GM23248 (cell line): ENCODE results near the gene PTCH2. TPM values are rescaled to one million over a fixed set of nuclear protein-coding genes. Genes with fewer than 3 reads are reported as not detected.
"Not testable (repeated sequence)": the region's sequence is repeated elsewhere in the genome, so short reads cannot be mapped to it uniquely, and the experiment has no call there.

Experiments
- DNase-seq: peaks from one replicate; pipeline ENCODE4 v3.0.0-alpha.2; 2015
- H2AFZ ChIP-seq: fragments of 200-600 bp; sonication (generic); 2 replicates; pipeline ENCODE4 v1.6.1; 2016; ENCODE audit warnings: antibody characterized with exemption
- H3F3A ChIP-seq: fragments of 200-600 bp; sonication (generic); 2 replicates; pipeline ENCODE4 v1.6.1; 2016; ENCODE audit warnings: mild to moderate bottlenecking, antibody characterized with exemption, mixed run types; ENCODE audit not compliant: insufficient read depth
- H3K27ac ChIP-seq: fragments of 200-600 bp; sonication (generic); 2 replicates; pipeline ENCODE4 v1.5.1; 2016; ENCODE audit warnings: mild to moderate bottlenecking
- H3K27me3 ChIP-seq: fragments of 200-600 bp; sonication (generic); replicated peaks from 2 replicates; pipeline ENCODE4 v1.6.1; 2016; ENCODE audit warnings: mild to moderate bottlenecking; ENCODE audit not compliant: insufficient read depth
- H3K36me3 ChIP-seq: fragments of 200-600 bp; sonication (generic); 2 replicates; pipeline ENCODE4 v1.6.1; 2016; ENCODE audit warnings: low read depth, mild to moderate bottlenecking
- H3K4me1 ChIP-seq: fragments of 200-600 bp; sonication (generic); 2 replicates; pipeline ENCODE4 v1.6.1; 2016; ENCODE audit warnings: mild to moderate bottlenecking; ENCODE audit not compliant: insufficient read depth
- H3K4me2 ChIP-seq: fragments of 200-600 bp; sonication (generic); one replicate; pipeline ENCODE4 v1.6.1; 2016; ENCODE audit warnings: mild to moderate bottlenecking; ENCODE audit not compliant: unreplicated experiment
- H3K4me3 ChIP-seq: fragments of 200-600 bp; sonication (generic); 2 replicates; pipeline ENCODE4 v1.5.1; 2016; ENCODE audit warnings: mild to moderate bottlenecking
- H3K79me2 ChIP-seq: fragments of 200-600 bp; sonication (generic); 2 replicates; pipeline ENCODE4 v1.6.1; 2016; ENCODE audit warnings: mild to moderate bottlenecking; ENCODE audit not compliant: insufficient read depth
- H3K9ac ChIP-seq: fragments of 200-600 bp; sonication (generic); 2 replicates; pipeline ENCODE4 v1.6.1; 2016; ENCODE audit warnings: mild to moderate bottlenecking
- H3K9me2 ChIP-seq: fragments of 200-600 bp; sonication (generic); 2 replicates; pipeline ENCODE4 v1.6.1; 2016; ENCODE audit warnings: mixed run types, mild to moderate bottlenecking, moderate library complexity; ENCODE audit not compliant: insufficient read depth
- H3K9me3 ChIP-seq: fragments of 200-600 bp; sonication (generic); one replicate; pipeline ENCODE4 v1.6.1; 2017; ENCODE audit warnings: low read depth
- H4K20me1 ChIP-seq: fragments of 200-600 bp; sonication (generic); 2 replicates; pipeline ENCODE4 v1.6.0; 2016; ENCODE audit not compliant: insufficient read depth
- EZH2 ChIP-seq: fragments of 200-600 bp; sonication (generic); IDR thresholded peaks from 2 replicates; pipeline ENCODE4 v1.6.1; 2018; ENCODE audit warnings: antibody characterized with exemption, mild to moderate bottlenecking; ENCODE audit not compliant: insufficient read depth, poor library complexity, severe bottlenecking
- EZH2phosphoT487 ChIP-seq: fragments of 200-600 bp; sonication (generic); IDR thresholded peaks from 2 replicates; pipeline ENCODE4 v1.6.1; 2018; ENCODE audit warnings: antibody characterized with exemption, moderate library complexity, mild to moderate bottlenecking, low read depth; ENCODE audit not compliant: insufficient read depth
- WGBS, 2 experiments: methylation state at CpG; one replicate each; pipeline ENCODE4 v1.1.6; 2015 to 2017; ENCODE audit warnings: low lambda C conversion rate in 2 of 2, low coverage in 1 of 2; ENCODE audit errors: missing lambda C conversion rate in 2 of 2; 5-methylcytosine and 5-hydroxymethylcytosine counted together
- in situ Hi-C: fragments of 300-500 bp; cut with MboI; formaldehyde crosslinking; loops from 2 replicates; pipeline ENCODE4 v1.15.0; 2020
- polyA plus RNA-seq: library from polyadenylated mRNA; unstranded; fragments of >200 nt; fragmentation: Nextera tagmentation; extraction: Ambion mirVana; gene quantifications from 2 replicates; pipeline ENCODE4 v1.2.1, GENCODE V29; 2016
- total RNA-seq: library from RNA; depleted of rRNA; stranded (reverse); fragments of >200 nt; shearing (Covaris generic); gene quantifications from 2 replicates; pipeline ENCODE4 v1.2.3, GENCODE V29; 2014

Gene PTCH2
- total and polyA plus RNA-seq, 2 experiments from 2014 or later, result 0.05 to 0.11 TPM

GRCh38 chr1:44812822-44813543 is 30.1 kb downstream of the PTCH2 start:
- Histone ChIP-seq H3K27me3 (no peaks in the 10 kb centered on the region), H3F3A (peaks cover 70% of the 10 kb centered on the region), H3K9me3 (no peaks in the 10 kb centered on the region), H4K20me1 (no peaks in the 10 kb centered on the region), H3K9me2 (no peaks in the 10 kb centered on the region), H3K4me1 (peaks cover 62% of the 10 kb centered on the region), H3K4me3 (no peak overlapping the region), H3K79me2 (peaks cover 27% of the 10 kb centered on the region), H3K36me3 (peaks cover 6% of the 10 kb centered on the region; the same call in 1 of the 2 replicates), H3K27ac (peak overlapping the region; percentile 57; the same call in 1 of the 2 replicates), H3K4me2 (peak overlapping the region; percentile 38), H3K9ac (no peak overlapping the region), H2AFZ (no peak overlapping the region)
- 83 to 86% methylated on average over 40 to 48 of the region's 48 CpGs for WGBS, 2 experiments
- in situ Hi-C loops, result no loop called here
- no peak for DNase-seq
- TF ChIP-seq EZH2 (no peak), EZH2phosphoT487 (no peak)

GRCh38 chr1:44811234-44811633 is 31.8 kb downstream of the PTCH2 start:
- 43% methylated on average over 8 of the region's 8 CpGs for WGBS, 2 experiments
- TF ChIP-seq EZH2 (no peak), EZH2phosphoT487 (no peak)
- Histone ChIP-seq H3K79me2 (peaks cover 27% of the 10 kb centered on the region), H4K20me1 (no peaks in the 10 kb centered on the region), H3K9me3 (no peaks in the 10 kb centered on the region), H3K27me3 (no peaks in the 10 kb centered on the region), H3K4me1 (peaks cover 73% of the 10 kb centered on the region), H3K4me3 (0 out of 2 replicates have a peak overlapping the region, but pooled peaks have one; percentile 13), H3K9ac (peak overlapping the region; percentile 97), H2AFZ (no peak overlapping the region), H3K4me2 (peak overlapping the region; percentile 92), H3F3A (peaks cover 68% of the 10 kb centered on the region), H3K36me3 (peaks cover 6% of the 10 kb centered on the region; the same call in 1 of the 2 replicates), H3K9me2 (no peaks in the 10 kb centered on the region), H3K27ac (peak overlapping the region; percentile 100)
- in situ Hi-C loops, result no loop called here
- no peak for DNase-seq

GRCh38 chr1:44810762-44811105 is 32.3 kb downstream of the PTCH2 start:
- DNase-seq, H3K9me3 ChIP-seq, H3K27me3 ChIP-seq, H4K20me1 ChIP-seq, in situ Hi-C loops, H2AFZ ChIP-seq, H3K36me3 ChIP-seq, H3K9me2 ChIP-seq: not testable (repeated sequence)
- peaks cover 68% of the 10 kb centered on the region for H3F3A ChIP-seq
- peaks cover 73% of the 10 kb centered on the region for H3K4me1 ChIP-seq
- peak overlapping the region; percentile 97 for H3K9ac ChIP-seq
- peak overlapping the region; percentile 92 for H3K4me2 ChIP-seq
- peak overlapping the region; percentile 100 for H3K27ac ChIP-seq
- H3K4me3 ChIP-seq, result 0 out of 2 replicates have a peak overlapping the region, but pooled peaks have one; percentile 13
- H3K79me2 ChIP-seq, result peaks cover 28% of the 10 kb centered on the region
- 82 to 86% methylated on average over 4 of the region's 4 CpGs for WGBS, 2 experiments

GRCh38 chr1:44810101-44810761 is 32.8 kb downstream of the PTCH2 start:
- in situ Hi-C loops, result no loop called here
- Histone ChIP-seq H3K27me3 (no peaks in the 10 kb centered on the region), H3K4me1 (peaks cover 68% of the 10 kb centered on the region), H3F3A (peaks cover 69% of the 10 kb centered on the region), H3K9me2 (no peaks in the 10 kb centered on the region), H3K9me3 (no peaks in the 10 kb centered on the region), H3K36me3 (no peaks in the 10 kb centered on the region; the same call in 1 of the 2 replicates), H3K9ac (peak overlapping the region; percentile 97), H3K79me2 (peaks cover 33% of the 10 kb centered on the region), H3K4me3 (peak overlapping the region; percentile 72), H3K4me2 (peak overlapping the region; percentile 92), H2AFZ (no peak overlapping the region), H3K27ac (peak overlapping the region; percentile 100), H4K20me1 (no peaks in the 10 kb centered on the region)
- WGBS, 2 experiments, result 36 to 37% methylated on average over 12 of the region's 12 CpGs
- DNase-seq, result no peak
- TF ChIP-seq EZH2 (no peak), EZH2phosphoT487 (no peak)
